ENCODE data around the gene NBL1. TPM values are rescaled to one million over a fixed set of nuclear protein-coding genes. Genes with fewer than 3 reads are reported as not detected.

The NBL1 gene
- total and polyA plus RNA-seq, 2 donors (not counting 1 experiment from before 2014, with no cell fraction given) = 59.3 to 103 TPM

DNA sequence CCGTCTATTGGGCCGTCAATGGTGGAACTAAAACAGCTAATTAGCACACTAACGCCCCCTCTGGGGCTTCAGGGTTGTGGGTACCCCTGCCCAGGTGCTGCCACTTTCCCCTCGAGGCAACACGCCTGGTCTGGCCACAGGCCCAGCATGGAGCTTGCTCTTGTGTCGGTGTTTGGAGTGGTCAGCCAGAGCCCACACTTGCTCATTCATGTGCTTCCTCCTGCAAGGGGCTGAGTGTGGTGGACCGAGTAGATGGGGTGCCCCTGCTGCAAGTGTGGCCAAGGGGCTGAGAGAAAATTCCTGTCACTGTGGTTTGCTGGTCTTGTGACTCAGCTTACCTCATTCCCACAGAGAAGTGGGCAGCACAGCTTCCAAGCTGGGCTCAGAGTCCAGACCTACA, 46.2 kb downstream of the NBL1 start:
- Histone ChIP-seq H3K9ac (ENCODE audit: insufficient read depth, low read length) (no peak overlapping the region), H3K4me2 (ENCODE audit: extremely low read depth, insufficient read depth, low read length) (no peak overlapping the region), H3K4me3 (replicated peaks in 1 of 4; ENCODE audit: control extremely low read depth in 1 of 4, insufficient read depth in 1 of 4, low read depth in 3 of 4, low read length in 4 of 4) (no peak overlapping the region), H3K4me1 (ENCODE audit: control insufficient read depth, extremely low read depth, insufficient read depth, low read length) (no peaks in the 10 kb centered on the region), H3K27ac (ENCODE audit: insufficient read depth, low read length) (no peak overlapping the region), H4K20me1 (ENCODE audit: control insufficient read depth, extremely low read depth, insufficient read depth, low read length) (no peaks in the 10 kb centered on the region), H3K27me3 (ENCODE audit: control insufficient read depth, insufficient read depth, low read length) (no peaks in the 10 kb centered on the region), H3K9me3 (ENCODE audit: control insufficient read depth, insufficient read depth, low read depth, low read length) (no peaks in the 10 kb centered on the region), H2AFZ (ENCODE audit: low read length) (no peak overlapping the region), H3K36me3 (ENCODE audit: control insufficient read depth, insufficient read depth, low read length) (no peaks in the 10 kb centered on the region), H3K79me2 (ENCODE audit: control insufficient read depth, insufficient read depth, low read length) (no peaks in the 10 kb centered on the region)
- TF ChIP-seq, protein P1, sequence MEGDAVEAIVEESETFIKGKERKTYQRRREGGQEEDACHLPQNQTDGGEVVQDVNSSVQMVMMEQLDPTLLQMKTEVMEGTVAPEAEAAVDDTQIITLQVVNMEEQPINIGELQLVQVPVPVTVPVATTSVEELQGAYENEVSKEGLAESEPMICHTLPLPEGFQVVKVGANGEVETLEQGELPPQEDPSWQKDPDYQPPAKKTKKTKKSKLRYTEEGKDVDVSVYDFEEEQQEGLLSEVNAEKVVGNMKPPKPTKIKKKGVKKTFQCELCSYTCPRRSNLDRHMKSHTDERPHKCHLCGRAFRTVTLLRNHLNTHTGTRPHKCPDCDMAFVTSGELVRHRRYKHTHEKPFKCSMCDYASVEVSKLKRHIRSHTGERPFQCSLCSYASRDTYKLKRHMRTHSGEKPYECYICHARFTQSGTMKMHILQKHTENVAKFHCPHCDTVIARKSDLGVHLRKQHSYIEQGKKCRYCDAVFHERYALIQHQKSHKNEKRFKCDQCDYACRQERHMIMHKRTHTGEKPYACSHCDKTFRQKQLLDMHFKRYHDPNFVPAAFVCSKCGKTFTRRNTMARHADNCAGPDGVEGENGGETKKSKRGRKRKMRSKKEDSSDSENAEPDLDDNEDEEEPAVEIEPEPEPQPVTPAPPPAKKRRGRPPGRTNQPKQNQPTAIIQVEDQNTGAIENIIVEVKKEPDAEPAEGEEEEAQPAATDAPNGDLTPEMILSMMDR (conservative IDR thresholded peaks at IDR 0.05 in 1 of 2, IDR thresholded peaks at IDR 0.05 in 1 of 2; ENCODE audit: low read depth in 1 of 2, low read length in 2 of 2) = no peak
- no peak for TF ChIP-seq EZH2 (IDR thresholded peaks at IDR 0.05; ENCODE audit: low read length, missing control alignments)
- no peak for DNase-seq (ENCODE audit: low read depth in 2 of 2)

DNA sequence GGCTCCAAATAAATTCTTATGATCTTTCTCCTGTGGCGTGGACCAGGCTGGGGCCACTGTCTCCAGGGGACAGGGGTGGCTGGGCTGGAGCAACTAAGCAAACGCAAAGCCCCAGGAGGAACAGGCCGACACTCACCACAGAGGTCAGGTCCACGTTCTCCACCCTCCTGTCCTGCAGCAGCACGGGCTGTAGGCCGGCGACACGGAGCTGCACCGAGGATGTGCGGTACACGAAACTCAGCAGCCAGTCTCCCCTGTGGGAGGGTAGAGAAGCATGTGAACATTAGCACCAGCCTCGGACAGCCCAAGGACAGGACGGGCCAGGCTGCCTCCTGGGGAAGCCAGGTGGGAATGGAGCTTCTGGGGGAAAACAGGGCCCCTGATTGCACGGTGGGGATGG, 50.2 kb downstream of the NBL1 start:
- Histone ChIP-seq H3K27ac (ENCODE audit: insufficient read depth, low read length) (no peak overlapping the region), H3K36me3 (ENCODE audit: control insufficient read depth, insufficient read depth, low read length) (no peaks in the 10 kb centered on the region), H2AFZ (ENCODE audit: low read length) (no peak overlapping the region), H3K9me3 (ENCODE audit: control insufficient read depth, insufficient read depth, low read depth, low read length) (no peaks in the 10 kb centered on the region), H3K4me1 (ENCODE audit: control insufficient read depth, extremely low read depth, insufficient read depth, low read length) (no peaks in the 10 kb centered on the region), H3K4me3 (replicated peaks in 1 of 4; ENCODE audit: control extremely low read depth in 1 of 4, insufficient read depth in 1 of 4, low read depth in 3 of 4, low read length in 4 of 4) (no peak overlapping the region), H3K27me3 (ENCODE audit: control insufficient read depth, insufficient read depth, low read length) (no peaks in the 10 kb centered on the region), H3K79me2 (ENCODE audit: control insufficient read depth, insufficient read depth, low read length) (no peaks in the 10 kb centered on the region), H4K20me1 (ENCODE audit: control insufficient read depth, extremely low read depth, insufficient read depth, low read length) (no peaks in the 10 kb centered on the region), H3K9ac (ENCODE audit: insufficient read depth, low read length) (no peak overlapping the region), H3K4me2 (ENCODE audit: extremely low read depth, insufficient read depth, low read length) (no peak overlapping the region)
- no peak for DNase-seq (ENCODE audit: low read depth in 2 of 2)
- no peak for TF ChIP-seq EZH2 (IDR thresholded peaks at IDR 0.05; ENCODE audit: low read length, missing control alignments)
- TF ChIP-seq, protein P1 (conservative IDR thresholded peaks at IDR 0.05 in 1 of 2, IDR thresholded peaks at IDR 0.05 in 1 of 2; ENCODE audit: low read depth in 1 of 2, low read length in 2 of 2) = no peak

DNA sequence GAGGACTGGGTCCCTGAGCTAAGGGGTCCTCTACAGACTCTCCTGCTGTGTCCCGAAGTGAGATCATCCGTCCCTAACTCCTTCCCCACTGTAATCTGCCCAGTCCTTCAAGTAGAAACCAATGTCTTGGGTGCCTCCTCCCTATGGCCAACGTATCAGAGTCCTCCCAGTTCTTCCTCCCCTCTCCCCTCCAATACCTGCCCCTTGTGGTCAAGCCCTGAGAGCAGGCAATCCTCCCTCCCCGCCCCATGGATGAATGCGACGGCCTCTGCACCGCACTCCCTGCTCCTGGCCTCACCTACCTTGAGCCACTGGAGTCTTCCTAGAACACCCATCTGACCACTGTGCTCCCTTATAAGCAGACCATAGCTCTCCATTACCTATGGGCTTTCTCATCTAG, 51.7 kb downstream of the NBL1 start:
- TF ChIP-seq, protein P1 (conservative IDR thresholded peaks at IDR 0.05 in 1 of 2, IDR thresholded peaks at IDR 0.05 in 1 of 2; ENCODE audit: low read depth in 1 of 2, low read length in 2 of 2) = no peak
- TF ChIP-seq EZH2 (IDR thresholded peaks at IDR 0.05; ENCODE audit: low read length, missing control alignments) = no peak

More for the DNA sequence above, 51.7 kb downstream of the NBL1 start:
- Histone ChIP-seq H3K4me3 (replicated peaks in 1 of 4; ENCODE audit: control extremely low read depth in 1 of 4, insufficient read depth in 1 of 4, low read depth in 3 of 4, low read length in 4 of 4) (no peak overlapping the region), H3K9me3 (ENCODE audit: control insufficient read depth, insufficient read depth, low read depth, low read length) (no peaks in the 10 kb centered on the region), H4K20me1 (ENCODE audit: control insufficient read depth, extremely low read depth, insufficient read depth, low read length) (no peaks in the 10 kb centered on the region), H3K79me2 (ENCODE audit: control insufficient read depth, insufficient read depth, low read length) (no peaks in the 10 kb centered on the region), H3K9ac (ENCODE audit: insufficient read depth, low read length) (no peak overlapping the region), H2AFZ (ENCODE audit: low read length) (no peak overlapping the region), H3K4me2 (ENCODE audit: extremely low read depth, insufficient read depth, low read length) (no peak overlapping the region), H3K4me1 (ENCODE audit: control insufficient read depth, extremely low read depth, insufficient read depth, low read length) (no peaks in the 10 kb centered on the region), H3K36me3 (ENCODE audit: control insufficient read depth, insufficient read depth, low read length) (no peaks in the 10 kb centered on the region), H3K27me3 (ENCODE audit: control insufficient read depth, insufficient read depth, low read length) (no peaks in the 10 kb centered on the region), H3K27ac (ENCODE audit: insufficient read depth, low read length) (no peak overlapping the region)
- DNase-seq (ENCODE audit: low read depth in 2 of 2) = no peak

Measured in fibroblast of lung (primary cell).